DMS153 (cell line): ENCODE results near the gene PROSER2.

Source experiments
- DNase-seq: peaks from one replicate; lab custom pipeline; 2025; lab: John Stamatoyannopoulos, UW

PROSER2 gene

GRCh38 chr10:11823122-11823988 lies at the start of gene PROSER2:
TSS of gene PROSER2 (plus strand) at chr10:11823356. CDS start at chr10:11852078, 28,722 bp downstream.
- no peak for DNase-seq

GRCh38 chr10:11773761-11774441 lies 49.3 kb upstream of the PROSER2 start:
- DNase-seq: no peak

GRCh38 chr10:11775412-11775811 lies 47.7 kb upstream of the PROSER2 start:
- DNase-seq: no peak

- DNase-seq: no peak
Measured at GRCh38 chr10:11776080-11776479, 47.1 kb upstream of the PROSER2 start.

- DNase-seq: no peak
Measured at GRCh38 chr10:11781114-11781513, 42.0 kb upstream of the PROSER2 start.

- no peak for DNase-seq
Measured at GRCh38 chr10:11782793-11783557, 40.2 kb upstream of the PROSER2 start.

- DNase-seq: no peak
Measured at GRCh38 chr10:11783558-11783865, 39.6 kb upstream of the PROSER2 start.

GRCh38 chr10:11787374-11787773 lies 35.8 kb upstream of the PROSER2 start:
- no peak for DNase-seq

- DNase-seq: no peak
Measured at GRCh38 chr10:11787846-11788245, 35.3 kb upstream of the PROSER2 start.

- DNase-seq: no peak
Measured at GRCh38 chr10:11789306-11789705, 33.9 kb upstream of the PROSER2 start.

- DNase-seq: no peak
Measured at GRCh38 chr10:11789956-11790355, 33.2 kb upstream of the PROSER2 start.

GRCh38 chr10:11793762-11794479 lies 29.2 kb upstream of the PROSER2 start:
- no peak for DNase-seq

GRCh38 chr10:11794566-11794965 lies 28.6 kb upstream of the PROSER2 start:
- no peak for DNase-seq

- DNase-seq: no peak
Measured at GRCh38 chr10:11795101-11795920, 27.8 kb upstream of the PROSER2 start.

GRCh38 chr10:11796474-11796873 lies 26.7 kb upstream of the PROSER2 start:
- no peak for DNase-seq

GRCh38 chr10:11797281-11797680 lies 25.9 kb upstream of the PROSER2 start:
- DNase-seq: no peak

GRCh38 chr10:11797847-11798633 lies 25.1 kb upstream of the PROSER2 start:
- no peak for DNase-seq

- no peak for DNase-seq
Measured at GRCh38 chr10:11798845-11799735, 24.1 kb upstream of the PROSER2 start.

- DNase-seq: no peak
Measured at GRCh38 chr10:11799736-11800080, 23.4 kb upstream of the PROSER2 start.
